Stimulated activated CD4-positive, alpha-beta T cell treated with anti-CD3 and anti-CD28 coated beads, Interleukin-12 subunit alpha, Interleukin-12 subunit beta, amount 100 ng/mL, for 24 hours (primary cell): Measurements from ENCODE around the gene SSNA1.

Experiments
- DNase-seq, 2 experiments: peaks; one replicate each; pipeline ENCODE4 v3.0.0-alpha.2; 2020; ENCODE audit warnings: low read depth in 2 of 2

Gene SSNA1

GRCh38 chr9:137152844-137153405 lies 35.6 kb upstream of the SSNA1 start:
- DNase-seq = no peak

- peak; percentile 33 to 47 for DNase-seq
These were observed 31.7 kb upstream of the SSNA1 start for GRCh38 chr9:137156567-137157375.

- no peak for DNase-seq
These were observed 30.7 kb upstream of the SSNA1 start for GRCh38 chr9:137157618-137158415.

- no peak for DNase-seq
These were observed 29.9 kb upstream of the SSNA1 start for GRCh38 chr9:137158625-137159024.

GRCh38 chr9:137159105-137160053 lies 29.1 kb upstream of the SSNA1 start:
- DNase-seq = no peak

GRCh38 chr9:137160054-137160425 lies 28.4 kb upstream of the SSNA1 start:
- DNase-seq = no peak

- DNase-seq = no peak
These were observed 27.5 kb upstream of the SSNA1 start for GRCh38 chr9:137160716-137161557.

- no peak for DNase-seq
These were observed 26.7 kb upstream of the SSNA1 start for GRCh38 chr9:137161558-137162486.

- no peak for DNase-seq
These were observed 25.7 kb upstream of the SSNA1 start for GRCh38 chr9:137162505-137163364.

- DNase-seq = no peak
These were observed 25.1 kb upstream of the SSNA1 start for GRCh38 chr9:137163365-137163715.

- DNase-seq = no peak
These were observed 24.7 kb upstream of the SSNA1 start for GRCh38 chr9:137163805-137164204.

GRCh38 chr9:137164370-137165249 lies 23.9 kb upstream of the SSNA1 start:
- DNase-seq = no peak

- DNase-seq = no peak
These were observed 23.1 kb upstream of the SSNA1 start for GRCh38 chr9:137165250-137165836.

- DNase-seq = no peak
These were observed 21.9 kb upstream of the SSNA1 start for GRCh38 chr9:137166380-137167229.

- DNase-seq = no peak
These were observed 21.2 kb upstream of the SSNA1 start for GRCh38 chr9:137167277-137167746.
